ENCODE measurements around the gene CCNL2.
"Not testable (repeated sequence)": the region's sequence is repeated elsewhere in the genome, so short reads cannot be mapped to it uniquely, and the experiment has no call there.

Gene CCNL2

GRCh38 chr1:1432274-1432950 lies 33.3 kb upstream of the CCNL2 start:
- DNase-seq: no peak

GRCh38 chr1:1431845-1432273 lies 32.7 kb upstream of the CCNL2 start:
- no peak for DNase-seq

GRCh38 chr1:1430992-1431844 lies 32.1 kb upstream of the CCNL2 start:
- DNase-seq: no peak

- DNase-seq: no peak
Observed at GRCh38 chr1:1430114-1430982, 31.2 kb upstream of the CCNL2 start.

GRCh38 chr1:1429671-1430073 lies 30.5 kb upstream of the CCNL2 start:
- no peak for DNase-seq

- not testable (repeated sequence) for DNase-seq
Observed at GRCh38 chr1:1428967-1429366, 29.8 kb upstream of the CCNL2 start.

- DNase-seq: no peak
Observed at GRCh38 chr1:1428174-1428573, 29.0 kb upstream of the CCNL2 start.

GRCh38 chr1:1427820-1428148 lies 28.6 kb upstream of the CCNL2 start:
- DNase-seq: no peak

GRCh38 chr1:1427106-1427819 lies 28.1 kb upstream of the CCNL2 start:
- DNase-seq: no peak

- no peak for DNase-seq
Observed at GRCh38 chr1:1426496-1427105, 27.5 kb upstream of the CCNL2 start.

GRCh38 chr1:1425753-1426495 lies 26.8 kb upstream of the CCNL2 start:
- DNase-seq: no peak

- DNase-seq: no peak
Observed at GRCh38 chr1:1425426-1425752, 26.3 kb upstream of the CCNL2 start.

- no peak for DNase-seq
Observed at GRCh38 chr1:1424707-1425106, 25.6 kb upstream of the CCNL2 start.

GRCh38 chr1:1423245-1423597 lies 24.1 kb upstream of the CCNL2 start:
- no peak for DNase-seq

- DNase-seq: no peak
Observed at GRCh38 chr1:1422465-1423244, 23.5 kb upstream of the CCNL2 start.

GRCh38 chr1:1421907-1422464 lies 22.9 kb upstream of the CCNL2 start:
- no peak for DNase-seq

- DNase-seq: no peak
Observed at GRCh38 chr1:1421147-1421906, 22.2 kb upstream of the CCNL2 start, which contains the start of gene ANKRD65. TSS of gene ANKRD65 (minus strand) at chr1:1421276. CDS start at chr1:1421005, 271 bp downstream.

- no peak for DNase-seq
Observed at GRCh38 chr1:1420654-1421141, 21.6 kb upstream of the CCNL2 start.

GRCh38 chr1:1419813-1420653 lies 20.9 kb upstream of the CCNL2 start:
- no peak for DNase-seq
